A549 (cell line): ENCODE measurements around the gene HSPA8. TPM values are rescaled to one million over a fixed set of nuclear protein-coding genes. Genes with fewer than 3 reads are reported as not detected.
"Not testable (repeated sequence)": the region's sequence is repeated elsewhere in the genome, so short reads cannot be mapped to it uniquely, and the experiment has no call there.

ENCODE experiments used
- ATAC-seq, 2 experiments: fragments of 200-7000 bp in 1 of 2; fragments of >200 bp in 1 of 2; cut with Nextera tagmentation in 1 of 2; cut with Tn5 transposase in 1 of 2; 3 replicates each; pipeline versions ENCODE4 v1.8.0 to v1.9.1; 2018 to 2020; ENCODE audit warnings: mild to moderate bottlenecking in 1 of 2, moderate library complexity in 1 of 2
- CTCF ChIA-PET: fragments of 300-600 bp; sonication (Branson Sonifier 250); formaldehyde crosslinking; extraction: SDS; loops from one replicate; lab custom pipeline; 2021; ENCODE audit warnings: antibody characterized with exemption, inconsistent platforms; lab: Yijun Ruan, JAX
- POLR2A ChIA-PET: fragments of 350-600 bp; formaldehyde crosslinking; extraction: SDS; loops from one replicate; lab custom pipeline; 2021; ENCODE audit warnings: antibody characterized with exemption, inconsistent platforms; lab: Yijun Ruan, JAX
- DNase-seq, 2 experiments: peaks; one replicate each; pipeline versions ENCODE4 v3.0.0 to v3.0.0-alpha.2; 2011 to 2016; ENCODE audit warnings: low read depth in 1 of 2, low spot score in 1 of 2
- FAIRE-seq: peaks from 2 replicates; lab custom pipeline; 2011; peaks lifted over from hg19 to GRCh38; lab: Jason Lieb, UNC
- H3K27ac ChIP-seq, 2 experiments: fragments of >200 bp; sonication (Bioruptor Twin); formaldehyde crosslinking; 3 replicates each; pipeline ENCODE4 v1.5.1; 2016 to 2017
- H3K4me1 ChIP-seq: fragments of >200 bp; sonication (Bioruptor Twin); formaldehyde crosslinking; 3 replicates; pipeline ENCODE4 v1.6.1; 2016
- H3K4me2 ChIP-seq: fragments of >200 bp; sonication (Bioruptor Twin); formaldehyde crosslinking; 3 replicates; pipeline ENCODE4 v1.6.1; 2016
- H3K4me3 ChIP-seq: fragments of >200 bp; sonication (Bioruptor Twin); formaldehyde crosslinking; 3 replicates; pipeline ENCODE4 v1.5.1; 2016
- H3K9me3 ChIP-seq: fragments of >200 bp; sonication (Bioruptor Twin); formaldehyde crosslinking; 3 replicates; pipeline ENCODE4 v1.6.1; 2016
- BCL3 ChIP-seq: fragments of >200 bp; sonication (Bioruptor Twin); formaldehyde crosslinking; IDR thresholded peaks from 3 replicates; pipeline ENCODE4 v1.6.1; 2016
- BHLHE40 ChIP-seq: IDR thresholded peaks from 2 replicates; pipeline ENCODE4 v1.6.1; 2012; ENCODE audit warnings: low read depth, low read length, inconsistent platforms
- CHD2 ChIP-seq: fragments of 150-350 bp; IDR thresholded peaks from 2 replicates; pipeline ENCODE4 v1.6.1; 2014; ENCODE audit warnings: low read length; ENCODE audit not compliant: partially characterized antibody
- E2F6 ChIP-seq: IDR thresholded peaks from 2 replicates; pipeline ENCODE4 v1.6.1; 2012; ENCODE audit warnings: low read depth, borderline replicate concordance
- EP300 ChIP-seq, 2 experiments: fragments of >200 bp; sonication (Bioruptor Twin); formaldehyde crosslinking; IDR thresholded peaks; 2 replicates in 1 of 2; 3 replicates in 1 of 2; pipeline ENCODE4 v1.6.1; 2016 to 2017
- FOSB ChIP-seq: fragments of 250-450 bp; sonication (Bioruptor Pico); IDR thresholded peaks from 2 replicates; pipeline ENCODE4 v1.5.0; 2020; ENCODE audit warnings: mild to moderate bottlenecking, moderate library complexity
- FOSL2 ChIP-seq, 2 experiments: fragments of 450-650 bp in 1 of 2; fragments of >200 bp in 1 of 2; sonication (Bioruptor Twin) in 1 of 2; formaldehyde crosslinking; IDR thresholded peaks; 2 replicates each; pipeline versions ENCODE4 v1.5.0 to v1.6.1; 2016 to 2020; ENCODE audit warnings: mild to moderate bottlenecking in 1 of 2, moderate library complexity in 1 of 2
- FOXS1 ChIP-seq: fragments of 250-450 bp; sonication (Bioruptor Pico); IDR thresholded peaks from 2 replicates; pipeline ENCODE4 v1.5.0; 2020; ENCODE audit warnings: mild to moderate bottlenecking, moderate library complexity
- GATA3 ChIP-seq: IDR thresholded peaks from 2 replicates; pipeline ENCODE4 v1.6.1; 2012; ENCODE audit warnings: borderline replicate concordance
- HOXB13 ChIP-seq: fragments of 250-450 bp; sonication (Bioruptor Pico); IDR thresholded peaks from 2 replicates; pipeline ENCODE4 v1.5.0; 2020; ENCODE audit warnings: low read depth, mild to moderate bottlenecking, moderate library complexity
- HOXB5 ChIP-seq: fragments of 250-450 bp; sonication (Bioruptor Pico); IDR thresholded peaks from 2 replicates; pipeline ENCODE4 v1.5.0; 2020; ENCODE audit warnings: mild to moderate bottlenecking, moderate library complexity
- JUN ChIP-seq, 2 experiments: fragments of >200 bp; sonication (Bioruptor Twin); formaldehyde crosslinking; IDR thresholded peaks; 2 replicates in 1 of 2; 3 replicates in 1 of 2; pipeline ENCODE4 v1.6.1; 2016 to 2017
- JUNB ChIP-seq: fragments of >200 bp; sonication (Bioruptor Twin); formaldehyde crosslinking; IDR thresholded peaks from 2 replicates; pipeline ENCODE4 v1.6.1; 2016
- KDM5A ChIP-seq: fragments of 200-600 bp; sonication (generic); IDR thresholded peaks from 2 replicates; pipeline ENCODE4 v1.6.1; 2016; ENCODE audit warnings: antibody characterized with exemption, mild to moderate bottlenecking
- MAFK ChIP-seq: fragments of 450-650 bp; IDR thresholded peaks from 2 replicates; pipeline ENCODE4 v1.6.1; 2014; ENCODE audit not compliant: partially characterized antibody
- MAZ ChIP-seq: fragments of 150-350 bp; IDR thresholded peaks from 2 replicates; pipeline ENCODE4 v1.6.1; 2014; ENCODE audit warnings: antibody characterized with exemption, low read depth, low read length, borderline replicate concordance
- RFX5 ChIP-seq: fragments of 450-650 bp; IDR thresholded peaks from 2 replicates; pipeline ENCODE4 v1.7.1; 2014; ENCODE audit warnings: antibody characterized with exemption, mild to moderate bottlenecking, moderate library complexity
- SREBF2 ChIP-seq: fragments of 450-650 bp; IDR thresholded peaks from 2 replicates; pipeline ENCODE4 v1.6.1; 2014; ENCODE audit warnings: mild to moderate bottlenecking, moderate library complexity
- TP53 ChIP-seq: fragments of 250-450 bp; sonication (Bioruptor Pico); IDR thresholded peaks from 2 replicates; pipeline ENCODE4 v1.5.0; 2021; ENCODE audit warnings: mild to moderate bottlenecking, moderate library complexity
- ZC3H11A ChIP-seq: fragments of 450-650 bp; IDR thresholded peaks from 2 replicates; pipeline ENCODE4 v1.6.1; 2014; ENCODE audit warnings: antibody characterized with exemption, mild to moderate bottlenecking
- ZFP36 ChIP-seq: fragments of 450-650 bp; IDR thresholded peaks from 2 replicates; pipeline ENCODE4 v1.6.1; 2014; ENCODE audit warnings: borderline replicate concordance; ENCODE audit not compliant: partially characterized antibody
- WGBS: methylation state at CpG from one replicate; pipeline ENCODE4 v1.1.6; 2017; ENCODE audit errors: missing lambda C conversion rate; 5-methylcytosine and 5-hydroxymethylcytosine counted together
- polyA plus RNA-seq, 4 experiments: library from polyadenylated mRNA; depleted of rRNA in 3 of 4; stranded (reverse); fragments of >200 nt; fragmentation: RNase III in 1 of 4; extraction: RNeasy Plus Mini Kit Qiagen cat#74134 plus additional on column Dnase treatment in 1 of 4; gene quantifications; 2 replicates in 3 of 4; 3 replicates in 1 of 4; pipeline ENCODE4 v1.2.3, GENCODE V29; 2011 to 2017
- TF ChIP-seq, protein P1 (sequence below): fragments of 150-350 bp; IDR thresholded peaks from 2 replicates; pipeline ENCODE4 v1.6.1; 2014; ENCODE audit warnings: low read depth, mild to moderate bottlenecking, low read length

HSPA8 gene
- polyA plus RNA-seq, 2 of the 4 experiments (the other 2 are of a cell fraction): 1,869 to 2,091 TPM

DNA sequence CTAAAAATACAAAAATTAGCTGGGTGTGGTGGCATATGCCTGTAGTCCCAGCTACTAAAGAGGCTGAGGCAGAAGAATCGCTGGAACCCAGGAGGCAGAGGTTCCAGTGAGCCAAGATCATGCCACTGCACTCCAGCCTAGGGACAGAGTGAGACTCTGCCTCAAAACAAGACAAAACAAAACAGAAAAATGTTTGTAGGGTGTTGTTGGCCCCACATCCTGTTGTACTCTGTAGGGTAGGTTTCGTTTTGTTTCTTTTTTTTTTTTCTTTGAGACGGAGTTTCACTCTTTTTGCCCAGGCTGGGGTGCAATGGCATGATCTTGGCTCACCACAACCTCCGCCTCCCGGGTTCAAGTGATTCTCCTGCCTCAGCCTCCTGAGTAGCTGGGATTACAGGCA is 25.7 kb upstream of the HSPA8 start:
- H3K9me3 ChIP-seq, H3K27ac ChIP-seq, H3K4me3 ChIP-seq, ATAC-seq, DNase-seq, FAIRE-seq, H3K4me2 ChIP-seq, POLR2A ChIA-PET: not testable (repeated sequence)
- H3K4me1 ChIP-seq: peaks cover 14% of the 10 kb centered on the region; the same call in 2 of the 3 replicates
- CTCF ChIA-PET: interaction anchor here (1.0 to 1.1 kb wide), 2 partner anchors 9 to 15 kb away, joined by 3 read pairs; no protein-coding TSS in a partner anchor
- WGBS: 95% methylated on average over 5 of the region's 5 CpGs

GRCh38 chr11:123086305-123086704 is 24.4 kb upstream of the HSPA8 start:
- H3K4me3 ChIP-seq: no peak overlapping the region
- no peak overlapping the region for H3K27ac ChIP-seq
- CTCF ChIA-PET: interaction anchor here (1.0 to 1.7 kb wide), 2 partner anchors 16 to 161 kb away, joined by 4 read pairs; no protein-coding TSS in a partner anchor
- 71% methylated on average over 1 of the region's 1 CpG for WGBS
- peaks cover 14% of the 10 kb centered on the region; the same call in 2 of the 3 replicates for H3K4me1 ChIP-seq
- POLR2A ChIA-PET: no interaction called here
- ATAC-seq: no peak
- no peaks in the 10 kb centered on the region for H3K9me3 ChIP-seq
- no peak for FAIRE-seq
- no peak for TF ChIP-seq MAFK
- TF ChIP-seq JUN (IDR thresholded peaks at IDR 0.05): no peak
- no peak for TF ChIP-seq KDM5A
- TF ChIP-seq E2F6: no peak
- no peak for TF ChIP-seq SREBF2
- TF ChIP-seq MAZ: no peak
- TF ChIP-seq FOXS1 (CRISPR knock-in tag): no peak
- no peak for TF ChIP-seq RFX5
- no peak for TF ChIP-seq FOSB (CRISPR knock-in tag)
- no peak for TF ChIP-seq BHLHE40
- TF ChIP-seq TP53 (CRISPR knock-in tag): no peak
- no peak for TF ChIP-seq HOXB13 (CRISPR knock-in tag)
- no peak for TF ChIP-seq ZFP36
- no peak for TF ChIP-seq JUNB
- TF ChIP-seq, protein P1, sequence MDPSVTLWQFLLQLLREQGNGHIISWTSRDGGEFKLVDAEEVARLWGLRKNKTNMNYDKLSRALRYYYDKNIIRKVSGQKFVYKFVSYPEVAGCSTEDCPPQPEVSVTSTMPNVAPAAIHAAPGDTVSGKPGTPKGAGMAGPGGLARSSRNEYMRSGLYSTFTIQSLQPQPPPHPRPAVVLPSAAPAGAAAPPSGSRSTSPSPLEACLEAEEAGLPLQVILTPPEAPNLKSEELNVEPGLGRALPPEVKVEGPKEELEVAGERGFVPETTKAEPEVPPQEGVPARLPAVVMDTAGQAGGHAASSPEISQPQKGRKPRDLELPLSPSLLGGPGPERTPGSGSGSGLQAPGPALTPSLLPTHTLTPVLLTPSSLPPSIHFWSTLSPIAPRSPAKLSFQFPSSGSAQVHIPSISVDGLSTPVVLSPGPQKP: no peak
- TF ChIP-seq ZC3H11A: no peak
- TF ChIP-seq FOSL2 (IDR thresholded peaks at IDR 0.05): no peak
- TF ChIP-seq FOSL2 (CRISPR knock-in tag; IDR thresholded peaks at IDR 0.05): no peak
- no peak for TF ChIP-seq GATA3
- no peak for TF ChIP-seq CHD2
- no peak for TF ChIP-seq EP300 (IDR thresholded peaks at IDR 0.05)
- no peak overlapping the region for H3K4me2 ChIP-seq
- DNase-seq: no peak

DNA sequence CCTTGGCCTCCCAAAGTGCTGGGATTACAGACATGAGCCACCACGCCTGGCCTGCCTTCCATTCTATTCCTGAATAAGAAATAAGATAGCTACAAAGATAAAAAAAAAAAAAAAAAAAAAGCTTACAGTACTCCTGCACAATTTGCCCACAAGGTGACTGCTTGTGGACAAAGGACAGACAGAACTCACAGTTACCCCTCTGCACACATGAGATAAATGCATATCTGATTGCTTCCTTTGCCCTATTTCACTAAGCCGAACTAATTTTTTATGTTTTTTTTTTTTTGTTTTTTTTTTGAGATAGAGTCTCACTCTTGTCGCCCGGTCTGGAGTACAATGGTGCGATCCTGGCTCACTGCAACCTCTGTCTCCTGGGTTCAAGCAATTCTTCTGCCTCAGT is 23.6 kb upstream of the HSPA8 start:
- Histone ChIP-seq H3K4me1 (peaks cover 14% of the 10 kb centered on the region; the same call in 2 of the 3 replicates), H3K4me2 (no peak overlapping the region), H3K9me3 (no peaks in the 10 kb centered on the region), H3K27ac (no peak overlapping the region), H3K4me3 (no peak overlapping the region)
- ChIA-PET CTCF (interaction anchor here (1.2 to 1.7 kb wide), 3 partner anchors 26 to 176 kb away, joined by 4 read pairs; no protein-coding TSS in a partner anchor), POLR2A (no interaction called here)
- 85% methylated on average over 5 of the region's 5 CpGs for WGBS
- no peak for ATAC-seq
- no peak for DNase-seq
- TF ChIP-seq HOXB13 (CRISPR knock-in tag) (no peak), FOSB (CRISPR knock-in tag) (no peak), EP300 (IDR thresholded peaks at IDR 0.05) (no peak), BCL3 (no peak), HOXB5 (CRISPR knock-in tag) (no peak), GATA3 (no peak), ZC3H11A (no peak), E2F6 (no peak), SREBF2 (no peak), JUN (IDR thresholded peaks at IDR 0.05) (no peak)
- FAIRE-seq: no peak
